ENCODE measurements around the gene NAV2. TPM values are rescaled to one million over a fixed set of nuclear protein-coding genes. Genes with fewer than 3 reads are reported as not detected.
A peak's percentile ranks its signal among the peaks of the same experiment; 100 is the strongest.

NAV2 gene
- total and polyA plus RNA-seq, 2 donors from 2014 or later = 5.9 to 37.7 TPM

DNA sequence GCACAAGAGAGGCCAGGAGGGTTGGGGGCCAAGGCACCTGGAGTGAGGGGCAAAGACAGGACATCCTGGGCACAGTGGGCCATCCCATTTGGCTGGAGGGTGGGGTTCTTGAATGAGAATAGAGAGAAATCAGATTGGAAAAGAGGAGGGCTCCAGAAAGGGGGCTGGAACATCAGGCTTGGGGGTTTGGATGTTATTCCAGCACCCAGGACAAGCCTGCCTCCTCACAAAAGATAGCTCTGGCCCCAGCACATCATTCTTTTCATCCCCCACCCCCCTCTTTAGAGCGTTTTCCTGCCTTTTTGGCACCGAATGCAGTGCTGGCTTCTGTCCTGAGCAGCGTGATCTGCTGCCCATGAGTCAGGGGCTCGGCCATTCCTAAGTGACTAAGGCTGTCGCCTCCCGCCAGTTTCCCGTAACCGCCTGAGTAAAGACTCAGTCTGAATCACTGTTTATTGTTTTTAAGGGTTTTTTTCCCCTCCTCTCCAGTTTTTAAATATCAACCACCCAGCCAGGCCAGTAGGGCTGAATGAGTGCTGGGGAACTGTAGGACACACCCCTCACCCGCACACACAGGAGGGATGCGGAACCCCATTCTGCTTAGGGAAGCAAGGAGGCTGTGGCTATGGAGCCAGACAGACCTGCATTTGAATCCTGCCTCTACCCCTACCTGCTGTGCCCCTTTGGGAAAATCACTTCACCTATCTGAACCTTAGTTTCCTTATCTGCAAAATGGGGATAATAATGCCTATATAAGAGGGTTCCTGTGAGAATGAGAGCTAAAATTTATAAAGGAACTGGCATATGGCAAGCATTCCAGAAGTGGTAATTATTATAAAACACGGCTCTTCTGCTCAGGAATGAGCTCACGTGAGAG, 32.4 kb upstream of the NAV2 start:
- Histone ChIP-seq H3K9me3 (ENCODE audit: control insufficient read depth in 2 of 3, insufficient read depth in 1 of 3, low read length in 3 of 3) (no peaks in the 10 kb centered on the region), H3K4me1 (ENCODE audit: control insufficient read depth in 2 of 3, insufficient read depth in 2 of 3, low read depth in 1 of 3, low read length in 3 of 3) (peaks cover 0 to 7% (median 0%) of the 10 kb centered on the region in 3 donors), H3K9ac (ENCODE audit: low read length in 3 of 3) (no peak overlapping the region), H3K27me3 (ENCODE audit: control insufficient read depth, insufficient read depth, low read length) (no peaks in the 10 kb centered on the region), H3K4me3 (ENCODE audit: low read length in 3 of 3) (no peak overlapping the region), H3K27ac (ENCODE audit: low read depth in 2 of 2, low read length in 2 of 2) (no peak overlapping the region), H3K36me3 (ENCODE audit: control insufficient read depth in 2 of 3, insufficient read depth in 3 of 3, low read length in 3 of 3) (no peaks in the 10 kb centered on the region)
- DNase-seq = peak in 3 of 5 donors; percentile 46 to 97 (median 70)
- intact Hi-C loops (cut with DNase I) = no loop called here
- TF ChIP-seq, protein P1, sequence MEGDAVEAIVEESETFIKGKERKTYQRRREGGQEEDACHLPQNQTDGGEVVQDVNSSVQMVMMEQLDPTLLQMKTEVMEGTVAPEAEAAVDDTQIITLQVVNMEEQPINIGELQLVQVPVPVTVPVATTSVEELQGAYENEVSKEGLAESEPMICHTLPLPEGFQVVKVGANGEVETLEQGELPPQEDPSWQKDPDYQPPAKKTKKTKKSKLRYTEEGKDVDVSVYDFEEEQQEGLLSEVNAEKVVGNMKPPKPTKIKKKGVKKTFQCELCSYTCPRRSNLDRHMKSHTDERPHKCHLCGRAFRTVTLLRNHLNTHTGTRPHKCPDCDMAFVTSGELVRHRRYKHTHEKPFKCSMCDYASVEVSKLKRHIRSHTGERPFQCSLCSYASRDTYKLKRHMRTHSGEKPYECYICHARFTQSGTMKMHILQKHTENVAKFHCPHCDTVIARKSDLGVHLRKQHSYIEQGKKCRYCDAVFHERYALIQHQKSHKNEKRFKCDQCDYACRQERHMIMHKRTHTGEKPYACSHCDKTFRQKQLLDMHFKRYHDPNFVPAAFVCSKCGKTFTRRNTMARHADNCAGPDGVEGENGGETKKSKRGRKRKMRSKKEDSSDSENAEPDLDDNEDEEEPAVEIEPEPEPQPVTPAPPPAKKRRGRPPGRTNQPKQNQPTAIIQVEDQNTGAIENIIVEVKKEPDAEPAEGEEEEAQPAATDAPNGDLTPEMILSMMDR (IDR thresholded peaks at IDR 0.05; ENCODE audit: borderline replicate concordance, extremely low read depth, insufficient read depth) = no peak
- peak; percentile 30 for FAIRE-seq

DNA sequence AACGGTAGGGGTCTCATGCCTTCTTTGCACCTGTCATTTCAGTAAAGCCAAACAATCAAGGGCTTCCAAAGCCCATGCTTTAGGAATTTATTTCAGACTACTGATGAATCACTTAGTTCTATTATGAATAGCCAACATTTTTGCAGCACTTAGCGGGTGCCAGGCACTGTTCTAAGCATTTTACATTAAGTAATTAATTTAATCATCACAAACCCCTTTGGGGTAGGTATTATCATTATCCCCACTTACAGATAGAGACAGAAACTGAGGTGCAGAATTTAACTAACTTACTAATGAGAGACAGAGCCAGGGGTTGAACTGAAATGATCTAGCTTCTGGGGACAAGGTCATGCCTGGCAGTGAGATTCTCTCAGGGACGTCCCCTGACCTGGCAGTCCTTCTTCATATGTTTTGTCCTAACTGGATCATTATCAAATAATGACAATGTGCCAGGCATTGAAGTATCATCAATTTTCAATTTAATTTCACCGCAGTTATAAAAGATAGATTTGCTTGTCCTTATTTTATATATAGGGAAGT, 31.7 kb upstream of the NAV2 start:
- DNase-seq (no peak), FAIRE-seq (no peak)
- no peaks in the 10 kb centered on the region for H3K36me3 ChIP-seq (ENCODE audit: control insufficient read depth in 2 of 3, insufficient read depth in 3 of 3, low read length in 3 of 3)
- no peak overlapping the region for H3K9ac ChIP-seq (ENCODE audit: low read length in 3 of 3)
- no peak overlapping the region for H3K27ac ChIP-seq (ENCODE audit: low read depth in 2 of 2, low read length in 2 of 2)
- H3K9me3 ChIP-seq (ENCODE audit: control insufficient read depth in 2 of 3, insufficient read depth in 1 of 3, low read length in 3 of 3) = no peaks in the 10 kb centered on the region
- H3K4me1 ChIP-seq (ENCODE audit: control insufficient read depth in 2 of 3, insufficient read depth in 2 of 3, low read depth in 1 of 3, low read length in 3 of 3) = peaks cover 0 to 7% (median 0%) of the 10 kb centered on the region in 3 donors
- H3K4me3 ChIP-seq (ENCODE audit: low read length in 3 of 3) = no peak overlapping the region
- H3K27me3 ChIP-seq (ENCODE audit: control insufficient read depth, insufficient read depth, low read length) = no peaks in the 10 kb centered on the region
- TF ChIP-seq, protein P1 (IDR thresholded peaks at IDR 0.05; ENCODE audit: borderline replicate concordance, extremely low read depth, insufficient read depth) = no peak
- intact Hi-C loops (cut with DNase I) = no loop called here

DNA sequence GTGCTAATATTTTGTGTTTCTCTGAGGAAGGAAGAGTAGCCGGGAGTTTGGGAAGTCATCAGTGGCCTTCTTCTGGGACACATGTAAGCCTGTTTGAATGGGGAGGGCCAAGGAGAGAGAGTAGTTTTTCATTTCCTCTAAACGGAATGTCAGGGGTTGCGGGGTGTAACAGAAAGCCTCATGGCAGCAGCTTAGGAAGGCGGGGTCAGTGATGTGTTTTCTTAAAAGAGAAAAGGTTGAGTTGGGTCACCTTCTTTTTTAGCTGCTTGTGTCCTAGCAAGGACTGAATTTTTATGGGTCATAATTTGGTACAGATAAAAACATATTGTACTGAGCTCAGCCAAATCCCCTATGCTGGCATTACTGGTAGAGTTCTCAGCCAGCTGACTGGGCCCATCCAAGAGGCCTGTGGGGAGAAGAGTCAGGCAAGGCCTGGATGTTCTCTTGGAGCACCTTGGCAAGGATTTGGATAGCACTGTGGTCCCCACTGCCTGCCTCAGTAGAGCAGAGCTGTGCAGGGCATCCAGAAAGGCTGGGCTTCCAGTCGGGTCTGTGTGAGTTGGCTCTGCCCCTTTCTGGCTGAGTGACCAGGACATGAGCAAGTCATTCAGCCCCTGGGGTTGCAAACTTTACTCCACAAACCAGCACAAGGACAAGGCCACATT, 29.4 kb upstream of the NAV2 start:
- Histone ChIP-seq H3K4me3 (ENCODE audit: low read length in 3 of 3) (no peak overlapping the region), H3K36me3 (ENCODE audit: control insufficient read depth in 2 of 3, insufficient read depth in 3 of 3, low read length in 3 of 3) (no peaks in the 10 kb centered on the region), H3K9me3 (ENCODE audit: control insufficient read depth in 2 of 3, insufficient read depth in 1 of 3, low read length in 3 of 3) (no peaks in the 10 kb centered on the region), H3K27ac (ENCODE audit: low read depth in 2 of 2, low read length in 2 of 2) (peak overlapping the region in 1 of 2 donors; percentile 8), H3K4me1 (ENCODE audit: control insufficient read depth in 2 of 3, insufficient read depth in 2 of 3, low read depth in 1 of 3, low read length in 3 of 3) (peaks cover 0 to 4% (median 0%) of the 10 kb centered on the region in 3 donors), H3K27me3 (ENCODE audit: control insufficient read depth, insufficient read depth, low read length) (no peaks in the 10 kb centered on the region), H3K9ac (ENCODE audit: low read length in 3 of 3) (no peak overlapping the region)
- FAIRE-seq (no peak), DNase-seq (peak in 2 of 5 donors; percentile 12 to 76)
- TF ChIP-seq, protein P1 (IDR thresholded peaks at IDR 0.05; ENCODE audit: borderline replicate concordance, extremely low read depth, insufficient read depth) = no peak
- intact Hi-C loops (cut with DNase I) = no loop called here

Data from kidney (tissue), 14 donors.